GM20000 (cell line): Measurements from ENCODE around the gene GTF2H4.
"Not testable (repeated sequence)": the region's sequence is repeated elsewhere in the genome, so short reads cannot be mapped to it uniquely, and the experiment has no call there.

ENCODE experiments used
- DNase-seq: peaks from one replicate; pipeline ENCODE4 v3.0.0; 2012; ENCODE audit warnings: low spot score
- TF ChIP-seq, protein P1 (sequence below): IDR thresholded peaks from 2 replicates; pipeline ENCODE4 v1.5.1; 2012; ENCODE audit warnings: mild to moderate bottlenecking, control low read depth; ENCODE audit errors: extremely low read depth, missing control alignments

Gene GTF2H4

DNA sequence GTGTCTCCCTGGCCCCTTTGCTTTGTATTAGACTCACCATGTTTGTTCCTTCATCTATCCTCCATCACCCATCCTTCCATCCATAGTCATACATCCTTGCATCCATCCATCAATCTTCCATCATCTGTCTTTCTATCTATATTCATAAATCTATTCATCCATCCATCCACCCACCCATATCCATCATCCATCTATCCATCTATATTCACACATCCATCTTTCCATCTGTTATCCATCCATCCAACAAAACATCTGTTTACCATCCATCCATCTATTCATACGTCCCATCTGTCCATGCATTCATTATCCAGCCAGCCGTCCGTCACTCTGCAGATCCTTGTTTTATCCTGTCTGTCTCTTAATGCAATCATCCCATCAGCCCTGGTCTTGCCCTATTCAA is 13.1 kb upstream of the GTF2H4 start:
- DNase-seq, result no peak
- TF ChIP-seq, protein P1, sequence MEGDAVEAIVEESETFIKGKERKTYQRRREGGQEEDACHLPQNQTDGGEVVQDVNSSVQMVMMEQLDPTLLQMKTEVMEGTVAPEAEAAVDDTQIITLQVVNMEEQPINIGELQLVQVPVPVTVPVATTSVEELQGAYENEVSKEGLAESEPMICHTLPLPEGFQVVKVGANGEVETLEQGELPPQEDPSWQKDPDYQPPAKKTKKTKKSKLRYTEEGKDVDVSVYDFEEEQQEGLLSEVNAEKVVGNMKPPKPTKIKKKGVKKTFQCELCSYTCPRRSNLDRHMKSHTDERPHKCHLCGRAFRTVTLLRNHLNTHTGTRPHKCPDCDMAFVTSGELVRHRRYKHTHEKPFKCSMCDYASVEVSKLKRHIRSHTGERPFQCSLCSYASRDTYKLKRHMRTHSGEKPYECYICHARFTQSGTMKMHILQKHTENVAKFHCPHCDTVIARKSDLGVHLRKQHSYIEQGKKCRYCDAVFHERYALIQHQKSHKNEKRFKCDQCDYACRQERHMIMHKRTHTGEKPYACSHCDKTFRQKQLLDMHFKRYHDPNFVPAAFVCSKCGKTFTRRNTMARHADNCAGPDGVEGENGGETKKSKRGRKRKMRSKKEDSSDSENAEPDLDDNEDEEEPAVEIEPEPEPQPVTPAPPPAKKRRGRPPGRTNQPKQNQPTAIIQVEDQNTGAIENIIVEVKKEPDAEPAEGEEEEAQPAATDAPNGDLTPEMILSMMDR, result no peak

DNA sequence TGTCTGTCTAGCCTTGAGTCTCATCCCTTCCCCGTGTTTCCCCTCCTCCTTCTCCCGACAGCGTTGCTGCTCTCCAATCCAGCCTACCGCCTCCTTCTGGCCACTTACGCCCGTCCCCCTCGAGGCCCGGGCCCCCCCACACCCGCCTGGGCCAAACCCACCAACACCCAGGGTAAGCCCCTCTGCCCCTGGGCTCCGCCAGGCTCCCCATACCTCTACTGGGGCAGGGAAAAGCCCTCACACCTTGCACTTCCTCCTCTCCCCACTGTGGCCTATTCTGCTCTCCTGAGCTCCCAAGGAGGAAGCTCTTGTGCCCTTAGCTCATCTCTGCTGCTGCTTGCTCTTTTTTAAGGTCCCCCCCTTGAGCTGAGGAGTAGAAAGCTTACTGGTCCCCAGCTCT is 12.7 kb upstream of the GTF2H4 start:
- TF ChIP-seq, protein P1, result no peak
- DNase-seq, result no peak

DNA sequence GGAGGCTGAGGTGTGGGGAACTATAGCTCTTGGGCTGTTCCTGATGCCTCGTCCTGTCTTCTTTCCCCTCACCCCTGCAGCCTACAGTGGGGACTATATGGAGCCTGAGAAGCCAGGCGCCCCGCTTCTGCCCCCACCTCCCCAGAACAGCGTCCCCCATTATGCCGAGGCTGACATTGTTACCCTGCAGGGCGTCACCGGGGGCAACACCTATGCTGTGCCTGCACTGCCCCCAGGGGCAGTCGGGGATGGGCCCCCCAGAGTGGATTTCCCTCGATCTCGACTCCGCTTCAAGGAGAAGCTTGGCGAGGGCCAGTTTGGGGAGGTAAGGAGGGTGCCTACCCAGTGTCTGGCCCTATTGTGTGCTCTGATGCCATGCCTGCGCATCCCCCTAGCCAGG is 11.5 kb upstream of the GTF2H4 start:
- no peak for DNase-seq
- TF ChIP-seq, protein P1, result no peak

DNA sequence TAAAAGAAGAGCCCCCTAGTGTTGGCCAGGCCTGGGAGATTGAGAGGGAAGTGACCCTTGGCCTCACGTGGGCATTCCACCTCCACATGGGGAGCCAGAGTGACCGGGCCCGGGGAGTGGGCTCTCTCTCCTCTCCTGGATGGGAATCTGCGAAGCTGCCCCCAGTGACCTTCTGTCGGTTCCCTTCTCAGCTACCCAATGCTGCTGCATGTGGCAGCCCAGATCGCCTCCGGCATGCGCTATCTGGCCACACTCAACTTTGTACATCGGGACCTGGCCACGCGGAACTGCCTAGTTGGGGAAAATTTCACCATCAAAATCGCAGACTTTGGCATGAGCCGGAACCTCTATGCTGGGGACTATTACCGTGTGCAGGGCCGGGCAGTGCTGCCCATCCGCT is 10.1 kb upstream of the GTF2H4 start:
- DNase-seq, result no peak
- TF ChIP-seq, protein P1, result no peak

DNA sequence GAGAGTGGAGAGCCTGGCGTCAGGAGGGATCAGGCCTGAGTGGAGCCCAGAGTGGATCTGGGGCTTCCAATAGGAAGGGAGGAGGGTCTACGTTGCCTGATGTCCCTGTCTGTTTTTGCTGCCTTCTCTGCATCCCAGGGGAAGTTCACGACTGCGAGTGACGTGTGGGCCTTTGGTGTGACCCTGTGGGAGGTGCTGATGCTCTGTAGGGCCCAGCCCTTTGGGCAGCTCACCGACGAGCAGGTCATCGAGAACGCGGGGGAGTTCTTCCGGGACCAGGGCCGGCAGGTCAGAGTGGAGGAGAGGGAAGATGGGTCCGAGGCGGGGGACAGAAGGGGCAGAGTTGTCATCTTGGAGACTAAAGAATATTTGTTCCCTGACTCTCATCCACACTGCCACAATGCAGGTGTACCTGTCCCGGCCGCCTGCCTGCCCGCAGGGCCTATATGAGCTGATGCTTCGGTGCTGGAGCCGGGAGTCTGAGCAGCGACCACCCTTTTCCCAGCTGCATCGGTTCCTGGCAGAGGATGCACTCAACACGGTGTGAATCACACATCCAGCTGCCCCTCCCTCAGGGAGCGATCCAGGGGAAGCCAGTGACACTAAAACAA is 9.2 kb upstream of the GTF2H4 start:
- DNase-seq, result no peak

DNA sequence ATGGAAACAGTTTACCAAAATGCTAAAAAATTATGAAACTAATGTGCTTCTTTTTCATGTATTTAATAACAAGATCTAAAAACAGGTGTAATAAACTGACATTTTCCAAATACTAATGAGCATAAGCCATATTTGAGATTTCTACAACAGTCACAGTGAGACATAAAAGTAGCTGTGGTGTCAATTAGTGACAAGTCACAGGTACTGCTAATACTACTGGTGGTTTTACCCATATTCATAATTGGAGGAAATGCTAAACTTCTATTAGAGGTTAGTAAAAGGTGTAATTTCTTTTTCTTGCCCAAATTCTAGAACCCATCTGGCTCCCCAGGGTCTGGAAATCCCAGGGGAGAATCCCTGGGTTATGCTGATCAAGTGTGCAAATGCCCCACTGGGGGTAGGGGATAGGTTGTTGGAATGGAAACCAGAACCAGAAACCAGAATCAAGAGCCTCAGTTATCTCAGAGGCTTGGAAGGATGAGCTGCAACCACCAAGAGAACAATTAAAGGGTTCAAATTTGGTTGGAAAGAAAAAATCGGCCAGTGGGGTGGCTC is 7.1 kb upstream of the GTF2H4 start:
- TF ChIP-seq, protein P1, result no peak
- no peak for DNase-seq

More for the DNA sequence above, 9.2 kb upstream of the GTF2H4 start:
- TF ChIP-seq, protein P1, result no peak

DNA sequence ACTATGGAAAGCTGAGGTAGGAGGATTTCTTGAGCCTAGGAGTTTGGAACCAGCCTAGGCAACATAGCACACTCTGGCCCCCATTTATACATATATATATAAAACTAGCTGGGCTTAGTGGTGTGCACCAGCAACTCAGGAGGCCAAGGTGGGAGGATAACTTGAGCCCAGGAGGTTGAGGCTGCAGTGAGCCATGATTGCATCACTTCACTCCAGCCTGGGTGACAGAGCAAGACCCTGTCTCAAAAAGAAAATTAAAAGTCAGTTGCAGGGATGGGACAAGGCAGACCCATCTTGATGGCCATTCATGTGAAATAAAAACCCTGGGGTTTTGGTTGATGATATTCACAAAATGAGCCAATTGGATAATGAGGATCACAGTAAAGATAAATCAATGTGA is 6.6 kb upstream of the GTF2H4 start:
- TF ChIP-seq, protein P1, result no peak

DNA sequence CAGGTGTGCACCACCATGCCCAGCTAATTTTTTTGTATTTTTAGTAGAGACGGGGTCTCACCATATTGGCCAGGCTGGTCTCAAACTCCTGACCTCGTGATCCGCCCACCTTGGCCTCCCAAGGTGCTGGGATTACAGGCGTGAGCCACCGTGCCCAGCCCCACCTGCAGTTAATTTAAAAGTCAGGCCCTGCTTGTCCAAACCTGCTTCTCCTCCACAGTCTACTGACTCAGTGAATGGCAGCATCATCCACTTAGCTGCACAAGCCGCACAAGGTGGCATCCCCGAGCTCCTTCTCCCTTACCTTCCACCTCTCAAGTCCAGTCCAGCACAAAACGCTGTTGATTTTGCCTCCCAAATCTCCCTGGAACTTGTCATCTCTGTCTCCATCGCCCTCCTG is 5.8 kb upstream of the GTF2H4 start:
- not testable (repeated sequence) for DNase-seq

More for the DNA sequence above, 6.6 kb upstream of the GTF2H4 start:
- DNase-seq, result no peak
